Fibroblast of the aortic adventitia (primary cell): Measurements from ENCODE around the gene WDR33. TPM values are rescaled to one million over a fixed set of nuclear protein-coding genes. Genes with fewer than 3 reads are reported as not detected.

Source experiments
- DNase-seq: peaks from one replicate; pipeline ENCODE4 v3.0.0-alpha.2; 2010; ENCODE audit warnings: low read depth
- H3K4me3 ChIP-seq: 2 replicates; pipeline ENCODE4 v1.5.1; 2011; ENCODE audit warnings: low read depth, mild to moderate bottlenecking, control low read depth, low read length, moderate library complexity
- total RNA-seq: library from RNA; depleted of rRNA; stranded (reverse); fragments of >200 nt; gene quantifications from 2 replicates; pipeline ENCODE4 v1.2.3, GENCODE V29; 2012; ENCODE audit warnings: low replicate concordance
- TF ChIP-seq, protein P1 (sequence below): IDR thresholded peaks from 2 replicates; pipeline ENCODE4 v1.5.1; 2011; ENCODE audit warnings: mild to moderate bottlenecking, low read length, control low read depth, inconsistent platforms; ENCODE audit not compliant: insufficient read depth

The WDR33 gene
- total RNA-seq, 1 donor = 34.4 TPM

DNA sequence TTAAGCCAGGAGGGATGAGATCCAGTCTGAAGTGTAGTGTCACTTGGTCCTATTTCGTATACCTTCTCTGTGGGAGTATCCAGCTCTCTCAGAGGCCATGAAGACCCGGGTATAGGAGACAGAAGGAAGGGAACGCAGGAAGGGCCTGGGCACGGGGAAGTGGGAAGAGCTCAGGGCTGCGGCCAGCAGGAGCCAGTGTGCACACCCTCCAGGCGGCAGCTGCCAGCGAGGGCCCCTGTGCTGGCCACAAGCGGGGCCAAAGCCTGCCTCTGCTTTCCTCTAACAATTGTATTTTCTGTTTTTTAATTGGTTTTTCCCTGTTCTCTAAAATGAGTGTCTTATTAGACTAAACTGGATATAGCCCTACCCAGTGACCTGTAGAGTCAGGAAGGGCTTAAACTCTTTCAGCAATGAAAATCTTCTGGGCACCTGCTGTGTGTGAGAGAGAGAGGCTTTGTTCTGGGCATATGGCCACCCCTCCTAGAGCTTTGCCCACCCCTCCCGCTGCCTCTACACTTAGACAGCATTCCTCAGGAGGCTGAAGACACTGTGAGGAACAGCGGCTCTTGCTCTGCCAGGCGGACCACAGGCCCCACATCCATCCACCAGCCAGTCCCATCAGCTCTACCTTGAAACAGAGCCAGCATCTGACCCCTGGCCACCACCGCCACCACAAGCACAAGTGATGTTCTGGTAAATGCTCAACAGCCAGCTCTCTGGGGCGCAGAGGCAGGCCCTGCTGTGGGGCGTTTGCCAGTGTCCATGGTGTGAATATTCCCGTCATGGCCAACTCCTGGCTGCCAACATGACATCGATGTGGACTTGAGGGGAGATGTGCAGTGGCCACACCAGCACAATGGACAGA lies 155.5 kb downstream of the WDR33 start:
- no peak for DNase-seq
- TF ChIP-seq, protein P1, sequence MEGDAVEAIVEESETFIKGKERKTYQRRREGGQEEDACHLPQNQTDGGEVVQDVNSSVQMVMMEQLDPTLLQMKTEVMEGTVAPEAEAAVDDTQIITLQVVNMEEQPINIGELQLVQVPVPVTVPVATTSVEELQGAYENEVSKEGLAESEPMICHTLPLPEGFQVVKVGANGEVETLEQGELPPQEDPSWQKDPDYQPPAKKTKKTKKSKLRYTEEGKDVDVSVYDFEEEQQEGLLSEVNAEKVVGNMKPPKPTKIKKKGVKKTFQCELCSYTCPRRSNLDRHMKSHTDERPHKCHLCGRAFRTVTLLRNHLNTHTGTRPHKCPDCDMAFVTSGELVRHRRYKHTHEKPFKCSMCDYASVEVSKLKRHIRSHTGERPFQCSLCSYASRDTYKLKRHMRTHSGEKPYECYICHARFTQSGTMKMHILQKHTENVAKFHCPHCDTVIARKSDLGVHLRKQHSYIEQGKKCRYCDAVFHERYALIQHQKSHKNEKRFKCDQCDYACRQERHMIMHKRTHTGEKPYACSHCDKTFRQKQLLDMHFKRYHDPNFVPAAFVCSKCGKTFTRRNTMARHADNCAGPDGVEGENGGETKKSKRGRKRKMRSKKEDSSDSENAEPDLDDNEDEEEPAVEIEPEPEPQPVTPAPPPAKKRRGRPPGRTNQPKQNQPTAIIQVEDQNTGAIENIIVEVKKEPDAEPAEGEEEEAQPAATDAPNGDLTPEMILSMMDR = no peak
- no peak overlapping the region for H3K4me3 ChIP-seq

DNA sequence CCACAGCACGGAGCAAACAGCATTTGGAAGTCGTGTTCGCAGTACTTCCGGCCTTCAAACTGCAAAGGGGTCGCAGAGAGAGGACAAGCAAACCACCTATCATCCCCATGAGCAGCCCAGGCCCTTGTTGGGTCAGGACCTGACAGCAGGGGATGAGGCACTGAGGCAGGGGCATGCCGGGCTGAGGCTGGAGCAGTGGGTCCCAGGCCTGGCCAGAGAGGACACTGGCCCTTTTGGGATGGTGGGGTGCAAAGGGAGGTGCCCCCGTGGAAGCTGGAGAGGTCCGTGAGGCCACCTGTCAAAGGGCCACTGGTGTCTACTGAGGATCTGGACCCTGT lies 156.2 kb downstream of the WDR33 start:
- TF ChIP-seq, protein P1 = no peak
- no peak for DNase-seq
- no peak overlapping the region for H3K4me3 ChIP-seq

DNA sequence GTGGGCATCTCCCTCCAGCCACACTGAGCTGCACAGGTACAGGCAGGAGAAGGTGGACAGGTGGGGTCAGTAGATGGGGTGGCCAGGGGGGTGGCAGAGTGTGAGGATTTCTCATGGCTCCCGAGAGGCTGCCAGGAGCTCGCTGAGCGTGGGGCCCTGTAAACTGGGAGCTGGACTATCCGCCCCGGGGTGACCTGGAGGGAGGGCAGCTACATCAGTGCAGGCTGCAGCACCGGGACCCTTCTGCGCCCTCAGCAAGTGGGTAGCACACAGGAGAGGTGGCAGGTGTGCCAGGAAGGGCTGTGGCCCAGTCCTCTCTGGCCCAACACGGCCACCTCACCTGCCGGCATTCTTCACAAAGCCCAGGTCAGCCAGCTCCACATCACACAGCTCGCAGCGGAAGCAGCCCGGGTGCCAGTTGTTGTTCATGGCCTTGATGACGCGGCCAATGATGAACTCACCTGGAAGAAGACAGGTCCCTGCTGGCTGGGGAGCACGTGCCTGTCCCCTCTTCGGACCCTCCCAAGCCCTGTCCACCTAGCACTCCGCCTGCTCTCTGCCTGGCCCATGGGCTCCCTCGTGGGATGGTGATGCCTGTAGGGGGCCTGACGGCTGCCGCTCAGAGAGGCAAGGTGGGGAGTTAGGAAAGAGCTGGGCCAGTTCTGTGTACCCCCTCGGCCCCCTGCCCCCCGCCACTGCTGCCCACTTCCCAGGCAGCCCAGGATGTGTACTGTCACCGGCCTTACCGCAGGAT lies 156.7 kb downstream of the WDR33 start:
- DNase-seq = no peak
- TF ChIP-seq, protein P1 = no peak
- H3K4me3 ChIP-seq = no peak overlapping the region

DNA sequence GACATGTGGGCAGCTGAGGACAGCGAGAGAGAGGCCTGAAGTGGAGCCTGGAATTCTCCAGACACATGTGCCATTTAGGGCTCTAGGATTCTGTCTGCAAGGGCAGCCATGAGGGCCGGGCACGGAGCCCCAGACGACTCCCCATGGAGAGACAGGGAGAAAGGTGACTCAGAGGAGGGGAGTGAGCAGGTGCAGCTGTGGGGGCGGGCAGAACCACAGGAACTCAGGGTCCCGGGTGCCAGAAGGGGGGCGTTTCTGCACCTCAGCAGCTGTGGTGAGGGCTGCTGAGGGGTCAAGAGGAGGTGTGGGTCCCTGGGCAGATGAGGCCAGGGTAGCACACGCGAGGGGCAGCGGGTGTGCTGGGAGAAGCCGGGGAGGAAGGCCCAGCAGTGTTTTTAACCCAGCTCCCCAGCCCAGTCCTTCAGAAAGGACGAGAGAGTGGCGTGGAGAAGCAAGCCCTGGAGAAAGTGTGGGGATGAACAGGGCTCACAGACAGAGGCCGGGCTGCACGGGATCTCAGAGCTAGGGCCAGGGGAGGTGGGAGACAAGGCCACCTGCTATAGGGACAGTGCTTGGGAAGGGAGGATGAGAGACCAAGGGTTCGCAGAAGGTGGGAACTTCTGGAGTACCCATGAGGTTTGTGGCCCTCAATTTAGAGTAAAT lies 157.4 kb downstream of the WDR33 start:
- no peak for DNase-seq
- TF ChIP-seq, protein P1 = no peak
- no peak overlapping the region for H3K4me3 ChIP-seq

DNA sequence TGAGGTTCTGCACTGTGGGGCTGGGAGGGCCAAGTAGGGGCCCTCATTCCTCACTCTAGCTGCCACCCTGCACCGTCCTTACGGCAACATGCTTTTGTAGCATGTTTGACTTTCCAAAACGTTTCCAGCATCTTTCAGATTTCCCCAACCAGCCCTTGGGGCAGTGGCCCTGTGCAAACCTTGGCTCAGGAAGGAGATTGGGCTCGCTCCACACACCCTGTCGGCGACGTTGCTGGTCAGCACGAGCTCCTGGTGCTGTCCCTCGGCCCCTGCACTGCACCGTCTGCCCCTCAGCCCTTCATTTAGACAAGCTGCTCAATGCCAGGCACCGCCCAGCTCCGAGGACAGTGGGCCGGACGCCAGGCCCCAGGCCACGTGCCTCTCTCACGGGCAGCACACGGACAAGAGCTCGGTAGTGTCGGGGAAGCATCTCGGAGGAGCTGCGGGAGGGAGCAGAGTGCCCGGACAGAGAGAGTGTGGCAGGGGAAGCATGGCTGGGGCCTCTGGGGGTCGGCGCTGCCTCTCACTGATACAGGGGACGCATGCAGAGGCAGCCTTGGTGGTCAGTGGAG lies 158.1 kb downstream of the WDR33 start:
- TF ChIP-seq, protein P1 = no peak
- H3K4me3 ChIP-seq = no peak overlapping the region

DNA sequence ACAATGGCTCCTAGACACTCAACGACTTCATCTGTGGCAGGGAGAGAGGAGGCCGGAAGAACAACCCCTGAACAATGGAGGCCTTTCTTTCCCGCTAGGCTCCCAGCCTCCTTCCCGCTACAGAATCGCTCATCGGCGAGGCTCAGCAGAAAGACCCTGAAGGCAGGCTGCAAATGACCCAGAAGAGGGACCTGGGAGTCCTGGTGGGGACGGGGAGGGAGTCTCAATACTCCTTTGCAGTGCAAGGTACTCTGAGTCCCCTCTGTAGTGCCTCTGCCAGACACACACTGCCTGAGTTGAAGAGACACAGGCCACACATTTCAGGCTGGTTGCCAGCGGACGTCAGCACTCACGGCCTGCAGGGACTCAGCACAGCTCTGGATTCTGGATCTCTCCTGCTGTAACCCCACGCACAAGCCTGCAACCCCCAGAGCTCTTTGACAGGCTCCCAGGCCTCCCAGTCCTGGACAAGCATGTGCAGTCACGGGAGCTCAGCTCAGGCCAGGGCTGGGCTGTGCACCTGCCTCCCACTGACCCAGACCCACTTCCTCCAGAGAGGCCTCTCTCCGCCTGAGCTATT lies 158.9 kb downstream of the WDR33 start:
- peak; percentile 40 for DNase-seq
- TF ChIP-seq, protein P1 = no peak
- no peak overlapping the region for H3K4me3 ChIP-seq

More for the DNA sequence above, 158.1 kb downstream of the WDR33 start:
- no peak for DNase-seq
